ENCODE measurements around the gene ZFYVE9.

Gene ZFYVE9

GRCh38 chr1:52348704-52349300 lies 206.9 kb downstream of the ZFYVE9 start:
- DNase-seq (ENCODE audit: low read depth) = no peak
- no peak overlapping the region for H3K4me3 ChIP-seq (ENCODE audit: low read depth, low read length)
- no peak for TF ChIP-seq CTCF (IDR thresholded peaks at IDR 0.05; ENCODE audit: insufficient read depth, low read depth, low read length, missing control alignments)

GRCh38 chr1:52352690-52353089 lies 210.8 kb downstream of the ZFYVE9 start:
- DNase-seq (ENCODE audit: low read depth) = no peak
- TF ChIP-seq CTCF (IDR thresholded peaks at IDR 0.05; ENCODE audit: insufficient read depth, low read depth, low read length, missing control alignments) = no peak
- H3K4me3 ChIP-seq (ENCODE audit: low read depth, low read length) = no peak overlapping the region

GRCh38 chr1:52355436-52355835 lies 213.5 kb downstream of the ZFYVE9 start:
- DNase-seq (ENCODE audit: low read depth) = no peak
- TF ChIP-seq CTCF (IDR thresholded peaks at IDR 0.05; ENCODE audit: insufficient read depth, low read depth, low read length, missing control alignments) = no peak
- no peak overlapping the region for H3K4me3 ChIP-seq (ENCODE audit: low read depth, low read length)

- no peak for TF ChIP-seq CTCF (IDR thresholded peaks at IDR 0.05; ENCODE audit: insufficient read depth, low read depth, low read length, missing control alignments)
- DNase-seq (ENCODE audit: low read depth) = no peak
- H3K4me3 ChIP-seq (ENCODE audit: low read depth, low read length) = no peak overlapping the region
Observed at GRCh38 chr1:52355847-52356505, 214.1 kb downstream of the ZFYVE9 start.

GRCh38 chr1:52356818-52357355 lies 215.0 kb downstream of the ZFYVE9 start:
- no peak for TF ChIP-seq CTCF (IDR thresholded peaks at IDR 0.05; ENCODE audit: insufficient read depth, low read depth, low read length, missing control alignments)
- DNase-seq (ENCODE audit: low read depth) = no peak
- no peak overlapping the region for H3K4me3 ChIP-seq (ENCODE audit: low read depth, low read length)

- H3K4me3 ChIP-seq (ENCODE audit: low read depth, low read length) = no peak overlapping the region
- DNase-seq (ENCODE audit: low read depth) = no peak
- TF ChIP-seq CTCF (IDR thresholded peaks at IDR 0.05; ENCODE audit: insufficient read depth, low read depth, low read length, missing control alignments) = no peak
Observed at GRCh38 chr1:52357397-52357796, 215.5 kb downstream of the ZFYVE9 start.
